ENCODE data around the gene CEP164. TPM values are rescaled to one million over a fixed set of nuclear protein-coding genes. Genes with fewer than 3 reads are reported as not detected.

The CEP164 gene
- total and polyA plus RNA-seq, 2 of the 4 experiments (the other 2 are of a cell fraction): 23.3 to 26.9 TPM

DNA sequence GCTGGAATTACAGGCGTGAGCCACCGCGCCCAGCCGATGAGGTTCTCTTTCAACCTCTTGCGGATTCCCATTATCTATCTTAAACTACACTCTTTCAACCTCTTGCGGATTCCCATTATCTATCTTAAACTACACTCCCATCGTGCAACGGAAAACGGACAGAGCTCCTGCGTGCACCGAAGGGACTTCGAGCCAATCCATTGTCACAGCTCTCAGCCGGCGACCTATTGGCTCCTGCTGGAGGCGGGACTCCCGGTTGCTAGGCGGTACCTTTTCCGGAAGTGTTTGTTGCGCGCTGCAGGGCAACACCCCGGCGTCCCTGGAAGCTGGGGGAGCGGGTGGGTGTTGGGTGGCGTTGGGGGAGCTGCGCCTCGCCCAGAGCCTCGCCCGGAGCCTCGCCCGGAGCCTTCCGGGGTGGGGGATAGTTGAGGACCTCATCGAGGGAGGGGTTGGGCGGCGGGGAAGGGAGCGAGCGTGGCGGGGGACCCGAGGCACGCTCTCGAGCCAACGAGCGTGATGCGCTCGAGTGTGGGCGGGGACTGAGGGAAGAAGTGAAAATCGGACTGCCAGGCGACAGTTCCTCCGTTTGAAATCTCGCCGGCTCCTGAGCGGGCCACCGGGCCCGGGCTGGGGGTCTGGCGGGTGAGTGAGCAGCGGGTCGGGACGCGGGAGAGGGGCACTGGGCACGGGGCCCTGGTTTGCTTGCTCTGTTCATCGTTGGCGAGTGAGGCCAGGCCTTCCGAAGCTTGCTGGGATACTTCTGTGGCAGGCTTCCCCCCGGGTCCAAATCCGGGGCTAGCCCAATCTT lies at the start of gene CEP164 (continued):
- TF ChIP-seq CEBPB (IDR thresholded peaks at IDR 0.05; ENCODE audit: low read depth, low read length): no peak

DNA sequence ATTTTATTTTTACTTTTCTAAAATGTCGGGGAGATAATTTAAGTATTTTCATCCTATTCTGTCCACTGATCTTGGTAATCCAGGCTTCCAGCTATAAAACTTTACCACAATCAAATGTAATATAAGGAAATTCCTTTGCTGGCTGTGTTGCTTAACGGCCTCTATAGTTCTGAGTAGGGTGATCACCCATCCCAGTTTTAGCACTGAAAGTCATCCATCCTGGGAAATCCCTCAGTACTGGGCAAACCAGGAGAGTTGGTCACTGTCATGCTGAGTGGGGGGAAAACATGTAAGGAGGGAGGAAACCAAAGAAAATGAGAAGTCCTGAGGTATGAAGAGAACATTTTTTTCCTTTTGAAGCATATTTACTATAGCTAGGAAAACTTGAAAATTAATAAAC lies 49.3 kb upstream of the CEP164 start:
- WGBS, 2 experiments (ENCODE audit: extremely low coverage in 2 of 2, insufficient read length in 1 of 2): no CpG with 5 or more reads among the region's 2 CpGs
- H3K36me3 ChIP-seq (ENCODE audit: control insufficient read depth, insufficient read depth, low read length): peaks cover 9% of the 10 kb centered on the region
- H3K18ac ChIP-seq (ENCODE audit: low read depth, low read length): 0 out of 2 replicates have a peak overlapping the region, but pooled peaks have one; percentile 9
- H3K23ac ChIP-seq (ENCODE audit: low read depth, low read length): no peak overlapping the region
- H3K4me2 ChIP-seq (ENCODE audit: low read depth, low read length): no peak overlapping the region
- H2AK9ac ChIP-seq (replicated peaks; ENCODE audit: low read depth, low read length, poor library complexity): no peak overlapping the region
- peaks cover 8 to 27% of the 10 kb centered on the region in 2 experiments for H3K79me1 ChIP-seq (ENCODE audit: low read depth in 1 of 2, low read length in 2 of 2)
- DNase-seq (no peak), ATAC-seq (ENCODE audit: low read depth) (no peak)
- H4K91ac ChIP-seq (ENCODE audit: insufficient read depth, low read depth, low read length): peak overlapping the region; percentile 16; the same call in 1 of the 2 replicates
- ChIA-PET CTCF (no interaction called here), POLR2A (ENCODE audit: unreplicated experiment) (no interaction called here)
- no peak overlapping the region for H2AK5ac ChIP-seq (ENCODE audit: low read depth, low read length)
- H3K27ac ChIP-seq (ENCODE audit: insufficient read depth, low read length): no peak overlapping the region
- in situ Hi-C loops (cut with MboI; ENCODE audit: low sequenced_read_pairs) (no loop called here), intact Hi-C loops (cut with micrococcal nuclease) (no loop called here), dilution Hi-C loops (cut with HindIII; ENCODE audit: low sequenced_read_pairs, unreplicated experiment) (no loop called here)
- 0 out of 2 replicates have a peak overlapping the region, but pooled peaks have one; percentile 22 for H2BK20ac ChIP-seq (ENCODE audit: low read depth, low read length)
- no peak overlapping the region for H4K8ac ChIP-seq (ENCODE audit: low read depth in 2 of 2, low read length in 2 of 2)
- H2BK5ac ChIP-seq (ENCODE audit: low read depth, low read length, poor library complexity, severe bottlenecking): peak overlapping the region; percentile 11
- peak overlapping the region; percentile 32; the same call in 1 of the 2 replicates for H3K4ac ChIP-seq (ENCODE audit: low read depth, low read length)
- no peak overlapping the region for H2AFZ ChIP-seq (replicated peaks; ENCODE audit: low read length, poor library complexity)
- H3K14ac ChIP-seq (replicated peaks; ENCODE audit: low read depth, low read length): no peak overlapping the region
- no peaks in the 10 kb centered on the region for H3K9me3 ChIP-seq (ENCODE audit: control insufficient read depth, insufficient read depth, low read length)
- BruUV-seq (replicated peaks): no TSS peak
- no peak overlapping the region for H4K5ac ChIP-seq (ENCODE audit: low read depth, low read length)
- H2BK15ac ChIP-seq (ENCODE audit: low read depth, low read length): no peak overlapping the region
- no peak overlapping the region for H3K56ac ChIP-seq (ENCODE audit: extremely low read depth, insufficient read depth, low read length)
- H3K4me1 ChIP-seq (ENCODE audit: control insufficient read depth, insufficient read depth, low read length): peaks cover 17% of the 10 kb centered on the region
- no peaks in the 10 kb centered on the region; the same call in 1 of the 2 replicates for H4K20me1 ChIP-seq (ENCODE audit: insufficient read depth, low read length)
- H3K9me1 ChIP-seq (ENCODE audit: insufficient read depth, low read length): peaks cover 19% of the 10 kb centered on the region
- no peak overlapping the region for H3K9ac ChIP-seq (ENCODE audit: low read depth, low read length)
- no peaks in the 10 kb centered on the region for H3K27me3 ChIP-seq (ENCODE audit: control insufficient read depth, insufficient read depth, low read length)
- H2BK120ac ChIP-seq (ENCODE audit: low read depth, low read length): peak overlapping the region; percentile 5; the same call in 1 of the 2 replicates
- H3K4me3 ChIP-seq (ENCODE audit: insufficient read depth, low read depth, low read length): no peak overlapping the region
- TF ChIP-seq USF2 (IDR thresholded peaks at IDR 0.05; ENCODE audit: low read depth, low read length): no peak
- TF ChIP-seq MAZ (IDR thresholded peaks at IDR 0.05; ENCODE audit: borderline replicate concordance, low read depth, low read length): no peak
- TF ChIP-seq SMC3 (IDR thresholded peaks at IDR 0.05; ENCODE audit: low read depth, low read length): no peak
- TF ChIP-seq POLR2A (IDR thresholded peaks at IDR 0.05; ENCODE audit: low read depth, low read length): no peak
- no peak for TF ChIP-seq FOS (IDR thresholded peaks at IDR 0.05; ENCODE audit: low read depth, low read length)
- TF ChIP-seq RCOR1 (IDR thresholded peaks at IDR 0.05; ENCODE audit: insufficient replicate concordance, low read length): no peak
- TF ChIP-seq NFE2L2 (IDR thresholded peaks at IDR 0.05; ENCODE audit: low read depth, low read length): no peak
- no peak for TF ChIP-seq RFX5 (IDR thresholded peaks at IDR 0.05; ENCODE audit: low read depth, low read length)
- no peak for TF ChIP-seq CEBPB (IDR thresholded peaks at IDR 0.05; ENCODE audit: low read depth, low read length)
- no peak for TF ChIP-seq ELK1 (IDR thresholded peaks at IDR 0.05; ENCODE audit: borderline replicate concordance, low read depth, low read length)
- no peak for TF ChIP-seq CHD1 (IDR thresholded peaks at IDR 0.05; ENCODE audit: low read depth, low read length)
- TF ChIP-seq RAD21 (IDR thresholded peaks at IDR 0.05; ENCODE audit: low read length): no peak

Measured in IMR-90 (cell line).